ENCODE data around the gene SOX30.

GRCh38 chr5:157670662-157671591 lies 18.7 kb upstream of the SOX30 start, which contains the start of gene C5orf52:
- TF ChIP-seq CTCF (conservative IDR thresholded peaks at IDR 0.05) (no peak), EZH2 (IDR thresholded peaks at IDR 0.05; ENCODE audit: low read depth) (no peak)

Data from PC-9 (cell line).